DMS79 treated with DMSO at 0.1 percent for 48 hours (cell line): ENCODE data around the gene CDK14.
"Not testable (repeated sequence)": the region's sequence is repeated elsewhere in the genome, so short reads cannot be mapped to it uniquely, and the experiment has no call there.

ENCODE experiments used
- DNase-seq: peaks from one replicate; lab custom pipeline; 2025; lab: John Stamatoyannopoulos, UW

CDK14 gene

GRCh38 chr7:90631502-90631901 lies 35.4 kb downstream of the CDK14 start:
- no peak for DNase-seq

GRCh38 chr7:90639683-90640082 lies 43.6 kb downstream of the CDK14 start:
- not testable (repeated sequence) for DNase-seq

DNA sequence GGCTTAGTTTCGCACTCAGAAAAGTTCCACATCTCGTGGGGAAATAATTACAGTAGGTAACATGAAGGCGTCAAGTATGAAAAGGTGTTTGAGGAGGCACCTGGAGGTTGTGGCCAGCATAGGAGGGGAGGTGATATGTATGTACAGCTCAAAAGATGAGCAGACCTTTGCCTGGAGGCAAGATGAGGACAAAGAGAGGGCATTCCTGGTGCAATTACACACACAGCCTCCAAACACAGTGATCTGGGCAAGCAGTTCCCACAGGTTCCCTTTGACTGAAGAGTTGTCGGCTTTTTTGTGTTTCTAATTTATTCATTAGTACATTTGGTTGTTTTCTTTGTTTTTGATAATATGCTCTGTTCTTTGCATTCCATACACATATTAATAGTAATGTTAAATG lies 46.9 kb downstream of the CDK14 start:
- no peak for DNase-seq

- DNase-seq = no peak
Observed at GRCh38 chr7:90645784-90646183, 49.7 kb downstream of the CDK14 start.

GRCh38 chr7:90648107-90648506 lies 52.0 kb downstream of the CDK14 start:
- no peak for DNase-seq

DNA sequence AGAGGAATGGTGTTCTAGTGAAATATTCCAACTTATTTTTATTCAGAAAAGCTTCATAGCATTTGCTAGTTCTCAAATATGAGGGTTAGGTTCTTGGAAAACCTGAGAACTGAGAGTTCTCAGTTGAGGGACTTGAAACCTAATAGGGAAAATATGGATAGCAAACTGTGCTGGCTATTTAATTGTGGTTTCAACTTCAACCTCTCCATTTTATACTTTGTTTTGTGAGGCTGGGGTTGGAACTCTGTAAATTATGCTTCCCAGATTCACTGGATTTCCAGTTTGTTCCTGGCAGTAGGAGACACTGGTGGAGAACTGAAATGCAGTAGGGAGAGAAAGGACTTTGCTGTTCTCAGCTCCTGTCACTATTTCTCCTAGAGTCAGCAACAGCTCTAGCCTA lies 52.7 kb downstream of the CDK14 start:
- DNase-seq = no peak

DNA sequence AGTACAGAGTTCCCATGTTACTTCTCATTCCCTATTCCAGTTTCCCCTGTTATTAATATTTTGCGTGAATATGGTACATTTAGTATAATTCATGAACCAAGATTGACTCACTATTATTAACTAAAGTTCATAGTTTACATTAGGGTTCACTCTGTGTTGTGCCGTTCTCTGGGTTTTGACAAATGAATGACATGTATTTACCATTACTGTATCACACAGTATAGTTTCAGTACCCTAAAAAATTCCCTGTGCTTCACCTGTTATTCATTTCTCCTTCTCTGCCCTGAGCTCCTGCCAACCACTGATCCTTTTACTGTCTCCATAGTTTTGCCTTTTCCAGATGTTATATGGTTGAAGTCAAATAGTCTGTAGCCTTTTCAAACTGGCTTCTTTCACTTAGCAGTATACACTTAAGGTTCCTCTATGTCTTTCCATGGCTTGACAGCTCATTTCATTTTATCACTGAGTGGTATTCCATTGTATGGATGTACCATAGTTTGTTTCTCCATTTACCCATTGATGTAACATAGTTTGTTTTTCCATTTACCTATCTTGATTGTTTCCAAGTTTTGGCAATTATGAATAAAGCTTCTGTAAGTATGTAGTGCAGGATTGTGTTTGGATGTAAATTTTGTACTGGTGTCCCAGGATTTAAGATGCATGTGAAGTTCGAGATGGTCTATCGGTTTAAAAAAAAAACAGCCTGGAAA lies 58.8 kb downstream of the CDK14 start:
- no peak for DNase-seq

- DNase-seq = peak; percentile 54
Observed at GRCh38 chr7:90655566-90655965, 59.4 kb downstream of the CDK14 start.

DNA sequence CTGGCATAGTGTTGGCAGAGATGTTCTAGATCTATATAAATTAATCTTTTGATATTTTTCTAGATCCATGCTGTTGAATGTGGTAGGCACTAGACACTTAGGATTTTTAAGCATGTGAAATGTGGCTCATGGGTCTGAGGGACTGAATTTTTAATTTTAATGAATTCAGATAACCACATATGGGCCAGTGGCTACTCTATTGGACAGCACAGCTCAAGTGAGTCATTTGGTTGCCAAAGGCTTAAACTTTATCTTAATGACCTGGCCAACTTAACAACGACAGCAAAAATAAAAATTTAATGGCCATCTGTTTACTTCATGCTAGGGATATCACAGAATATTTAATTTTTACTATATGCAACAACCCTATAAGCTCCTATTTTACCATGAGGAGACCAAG lies 61.4 kb downstream of the CDK14 start:
- DNase-seq = no peak

- no peak for DNase-seq
Observed at GRCh38 chr7:90660100-90660499, 64.0 kb downstream of the CDK14 start.

- DNase-seq = no peak
Observed at GRCh38 chr7:90660819-90661218, 64.7 kb downstream of the CDK14 start.

GRCh38 chr7:90661290-90662151 lies 65.4 kb downstream of the CDK14 start:
- DNase-seq = no peak

DNA sequence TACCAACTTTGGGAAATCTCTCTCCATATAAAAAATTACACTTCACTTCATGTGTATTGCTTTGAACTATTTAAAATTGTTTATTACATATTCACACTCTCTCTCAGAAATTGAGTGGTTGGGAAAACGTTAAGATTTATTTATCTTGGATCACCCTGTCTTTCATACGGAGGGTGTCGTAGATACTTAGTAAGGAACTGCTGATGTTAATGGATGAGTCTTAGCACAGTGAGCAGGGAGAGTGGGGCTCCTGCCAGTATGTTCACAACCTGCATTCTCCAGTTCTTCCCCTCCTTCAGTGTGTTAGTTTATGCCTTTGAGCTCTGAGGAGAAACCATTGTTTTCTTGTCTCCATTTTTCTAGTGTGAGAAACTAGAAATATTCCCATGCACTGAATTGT lies 67.1 kb downstream of the CDK14 start:
- no peak for DNase-seq

DNA sequence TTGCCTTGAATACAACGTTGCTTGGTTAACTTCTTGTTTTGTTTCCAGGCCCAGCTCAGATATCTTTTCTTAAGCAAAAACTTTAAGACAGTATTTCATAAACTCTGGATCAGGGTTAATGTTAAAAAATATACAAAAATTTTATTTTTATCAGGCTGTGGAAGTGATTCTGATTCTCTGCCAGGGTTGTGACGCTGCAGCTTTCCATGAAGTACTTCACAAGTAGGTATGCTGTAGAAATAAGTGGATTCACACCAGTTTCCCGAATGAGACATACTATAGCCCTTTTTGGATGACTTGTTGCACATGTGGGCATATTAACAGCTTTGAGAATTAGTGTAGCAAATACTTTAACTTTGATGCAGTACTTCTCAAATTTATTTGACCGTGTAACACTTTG lies 70.1 kb downstream of the CDK14 start:
- DNase-seq = no peak

DNA sequence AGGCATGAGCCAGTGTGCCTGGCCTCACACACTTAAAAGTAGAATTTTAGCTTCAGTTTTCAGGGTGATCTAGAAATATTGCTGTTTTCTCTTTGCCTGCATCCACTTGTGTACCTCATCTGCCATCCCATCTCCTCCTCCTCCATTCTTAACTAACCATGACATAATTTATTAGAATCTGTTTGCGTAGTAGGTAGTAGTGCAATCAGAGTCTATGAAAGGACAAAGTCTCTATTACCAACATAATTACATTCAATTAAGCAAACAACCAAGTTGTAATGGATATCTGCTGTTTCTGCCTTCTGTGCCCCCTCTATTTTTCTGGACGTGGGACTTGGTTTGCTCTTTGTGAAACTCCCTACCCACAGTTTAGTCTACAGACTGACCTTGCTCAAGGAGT lies 72.9 kb downstream of the CDK14 start:
- DNase-seq = no peak

GRCh38 chr7:90669492-90669891 lies 73.4 kb downstream of the CDK14 start:
- no peak for DNase-seq

DNA sequence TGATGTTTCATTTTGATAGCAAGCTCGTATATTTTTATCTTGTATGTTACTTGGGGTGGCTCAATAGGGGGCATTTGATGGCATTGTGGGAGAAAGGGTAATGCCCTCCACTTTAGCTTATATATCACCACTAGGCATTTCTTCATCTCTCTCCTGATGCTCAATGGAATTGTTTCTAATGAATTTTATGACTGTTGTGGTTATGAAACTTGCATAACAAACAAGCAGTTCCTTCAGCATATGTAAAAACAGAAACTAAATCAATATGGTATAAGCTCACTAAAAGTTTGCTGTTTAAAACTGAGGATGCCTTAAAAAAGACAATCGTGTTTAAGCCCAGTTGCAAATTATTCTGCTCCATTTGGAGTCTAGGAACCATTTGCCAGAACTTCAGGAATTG lies 75.5 kb downstream of the CDK14 start:
- DNase-seq = no peak

- DNase-seq = no peak
Observed at GRCh38 chr7:90672210-90672609, 76.1 kb downstream of the CDK14 start.

DNA sequence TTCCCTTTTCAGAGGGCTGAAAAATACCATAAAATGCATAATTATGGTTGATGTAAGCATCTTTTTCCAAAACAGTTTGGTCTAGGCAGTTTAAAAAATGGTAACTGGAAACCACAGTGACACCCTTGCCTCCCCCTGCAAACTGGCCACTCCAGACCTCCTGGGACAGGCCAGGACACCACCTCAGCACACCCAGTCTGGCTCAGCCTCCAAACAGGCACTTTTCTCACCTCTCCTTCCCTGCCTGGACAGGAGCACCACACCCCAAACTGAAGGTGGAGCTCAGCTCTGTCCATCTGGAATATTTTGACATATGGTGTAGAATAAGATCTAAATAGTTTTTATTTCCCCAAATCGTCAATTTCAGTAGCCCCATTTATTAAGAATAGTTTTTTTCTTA lies 78.5 kb downstream of the CDK14 start:
- DNase-seq = no peak

DNA sequence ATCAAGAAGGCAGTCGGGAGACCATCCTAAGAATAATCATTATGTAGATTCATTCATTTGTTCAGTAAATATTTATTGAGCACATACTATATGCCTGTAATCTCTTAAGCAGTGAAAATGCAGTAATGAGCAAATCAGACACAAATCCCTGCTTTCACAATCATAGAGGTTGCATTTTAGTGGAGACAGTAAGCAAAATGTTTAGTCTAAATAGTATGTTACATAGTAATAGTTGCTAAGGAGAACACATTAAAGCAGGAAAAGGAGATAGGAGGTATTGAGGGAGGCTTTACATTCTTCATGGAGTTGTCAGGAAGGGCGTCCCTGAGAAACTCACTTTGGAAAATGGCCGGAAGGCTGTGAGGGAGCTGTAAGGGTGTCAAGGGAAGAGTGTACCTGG lies 79.9 kb downstream of the CDK14 start:
- DNase-seq = no peak

- no peak for DNase-seq
Observed at GRCh38 chr7:90677486-90678404, 81.6 kb downstream of the CDK14 start.

DNA sequence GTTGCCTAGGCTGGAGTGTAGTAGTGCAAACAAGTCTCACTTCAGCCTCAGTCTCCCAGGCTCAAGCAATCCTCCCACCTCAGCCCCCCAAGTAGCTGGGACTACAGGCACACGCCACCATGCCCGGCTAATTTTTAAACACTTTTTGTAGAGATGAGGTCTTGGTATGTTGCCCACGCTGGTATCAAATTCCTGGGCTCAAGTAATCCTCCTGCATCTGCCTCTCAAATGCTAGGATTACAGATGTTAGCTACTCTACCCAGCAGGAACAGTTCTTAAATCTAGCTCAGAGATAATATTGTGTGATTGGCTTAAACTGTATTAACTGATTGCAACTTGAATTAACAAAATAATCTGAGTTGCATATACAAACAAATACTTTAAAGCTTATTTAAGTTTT lies 82.9 kb downstream of the CDK14 start:
- no peak for DNase-seq
